ENCODE results near the gene FLYWCH1. TPM values are rescaled to one million over a fixed set of nuclear protein-coding genes. Genes with fewer than 3 reads are reported as not detected.

Gene FLYWCH1
- total RNA-seq, 2 donors from 2014 or later = 66.6 to 85.7 TPM

- Mint-ChIP-seq H3K4me3 (no peak overlapping the region), H3K9me3 (no peaks in the 10 kb centered on the region), H3K27ac (no peak overlapping the region), H3K27me3 (no peaks in the 10 kb centered on the region), H3K36me3 (no peaks in the 10 kb centered on the region), H3K4me1 (ENCODE audit: low read depth in 2 of 2) (no peaks in the 10 kb centered on the region)
- DNase-seq (ENCODE audit: low spot score) = no peak
- ATAC-seq = no peak
Observed at GRCh38 chr16:2990891-2991290, 79.2 kb downstream of the FLYWCH1 start.

GRCh38 chr16:2991566-2992261, 80.0 kb downstream of the FLYWCH1 start:
- ATAC-seq = no peak
- no peaks in the 10 kb centered on the region for H3K9me3 Mint-ChIP-seq

GRCh38 chr16:2992383-2993081, 80.8 kb downstream of the FLYWCH1 start:
- Mint-ChIP-seq H3K27ac (no peak overlapping the region), H3K9me3 (no peaks in the 10 kb centered on the region), H3K36me3 (no peaks in the 10 kb centered on the region), H3K4me1 (ENCODE audit: low read depth in 2 of 2) (no peaks in the 10 kb centered on the region), H3K27me3 (no peaks in the 10 kb centered on the region), H3K4me3 (no peak overlapping the region)
- DNase-seq (ENCODE audit: low spot score) (no peak), ATAC-seq (no peak)

More at GRCh38 chr16:2991566-2992261, 80.0 kb downstream of the FLYWCH1 start:
- no peaks in the 10 kb centered on the region for H3K36me3 Mint-ChIP-seq
- H3K27ac Mint-ChIP-seq = no peak overlapping the region
- H3K4me1 Mint-ChIP-seq (ENCODE audit: low read depth in 2 of 2) = no peaks in the 10 kb centered on the region
- no peaks in the 10 kb centered on the region for H3K27me3 Mint-ChIP-seq
- no peak for DNase-seq (ENCODE audit: low spot score)
- no peak overlapping the region for H3K4me3 Mint-ChIP-seq

- H3K36me3 Mint-ChIP-seq = no peaks in the 10 kb centered on the region
- no peak overlapping the region for H3K27ac Mint-ChIP-seq
- ATAC-seq (no peak), DNase-seq (ENCODE audit: low spot score) (no peak)
- no peak overlapping the region for H3K4me3 Mint-ChIP-seq
- H3K4me1 Mint-ChIP-seq (ENCODE audit: low read depth in 2 of 2) = no peaks in the 10 kb centered on the region
- H3K27me3 Mint-ChIP-seq = no peaks in the 10 kb centered on the region
- no peaks in the 10 kb centered on the region for H3K9me3 Mint-ChIP-seq
Observed at GRCh38 chr16:2996298-2996697, 84.6 kb downstream of the FLYWCH1 start.

GRCh38 chr16:2999929-3000328, 88.2 kb downstream of the FLYWCH1 start:
- H3K27ac Mint-ChIP-seq = no peak overlapping the region
- no peaks in the 10 kb centered on the region for H3K36me3 Mint-ChIP-seq
- H3K4me3 Mint-ChIP-seq = no peak overlapping the region
- no peaks in the 10 kb centered on the region for H3K9me3 Mint-ChIP-seq
- no peaks in the 10 kb centered on the region for H3K27me3 Mint-ChIP-seq
- H3K4me1 Mint-ChIP-seq (ENCODE audit: low read depth in 2 of 2) = peaks cover 3% of the 10 kb centered on the region in 2 donors
- DNase-seq (ENCODE audit: low spot score) (no peak), ATAC-seq (no peak)

- no peak for ATAC-seq
Observed at GRCh38 chr16:3000540-3000939, 88.8 kb downstream of the FLYWCH1 start.

More at GRCh38 chr16:3000540-3000939, 88.8 kb downstream of the FLYWCH1 start:
- H3K4me1 Mint-ChIP-seq (ENCODE audit: low read depth in 2 of 2) = peaks cover 4 to 5% of the 10 kb centered on the region in 2 donors
- no peak overlapping the region for H3K27ac Mint-ChIP-seq
- no peaks in the 10 kb centered on the region for H3K9me3 Mint-ChIP-seq
- no peak for DNase-seq (ENCODE audit: low spot score)
- no peak overlapping the region for H3K4me3 Mint-ChIP-seq
- H3K36me3 Mint-ChIP-seq = no peaks in the 10 kb centered on the region
- H3K27me3 Mint-ChIP-seq = no peaks in the 10 kb centered on the region

Other genes starting within 250 kb of the FLYWCH1 start
- gene KCTD5, start 229.4 kb upstream of the FLYWCH1 start, total RNA-seq = 10 to 100 TPM; 46.2 to 65.0 TPM
- 1 to 10 TPM; 1.1 to 1.4 TPM for gene PRSS27, start 191.7 kb upstream of the FLYWCH1 start, total RNA-seq
- gene SRRM2, start 159.3 kb upstream of the FLYWCH1 start, total RNA-seq = 1,000 to 10,000 TPM in 1 of 2 donors, 100 to 1,000 TPM in 1; 569 to 1,109 TPM
- gene ELOB, start 134.7 kb upstream of the FLYWCH1 start, total RNA-seq = 100 to 1,000 TPM; 196 to 201 TPM
- not detected for gene PRSS33, start 124.4 kb upstream of the FLYWCH1 start, total RNA-seq
- not detected for gene PRSS41, start 113.5 kb upstream of the FLYWCH1 start, total RNA-seq
- gene PRSS21, start 94.7 kb upstream of the FLYWCH1 start, total RNA-seq = 10 to 100 TPM in 1 of 2 donors, under 1 TPM in 1; 0.53 to 21.5 TPM
- 10 to 100 TPM in 1 of 2 donors, 1 to 10 TPM in 1; 3.8 to 22.1 TPM for gene ZG16B, start 81.6 kb upstream of the FLYWCH1 start, total RNA-seq
- under 1 TPM; 0.86 TPM for gene PRSS22, start 53.8 kb upstream of the FLYWCH1 start, total RNA-seq
- gene FLYWCH2, start 28.7 kb upstream of the FLYWCH1 start, total RNA-seq = 10 to 100 TPM; 21.5 to 24.7 TPM
- not detected for gene KREMEN2, start 52.3 kb downstream of the FLYWCH1 start, total RNA-seq
- 10 to 100 TPM; 19.7 to 39.1 TPM for gene PAQR4, start 57.4 kb downstream of the FLYWCH1 start, total RNA-seq
- gene PKMYT1, start 68.5 kb downstream of the FLYWCH1 start, total RNA-seq = 100 to 1,000 TPM in 1 of 2 donors, 10 to 100 TPM in 1; 76.4 to 251 TPM
- under 1 TPM in 1 of 2 donors, not detected in 1; 0.47 TPM for gene CLDN9, start 101.0 kb downstream of the FLYWCH1 start, total RNA-seq
- gene CLDN6, start 106.3 kb downstream of the FLYWCH1 start, total RNA-seq = not detected
- 1 to 10 TPM; 6.4 to 6.5 TPM for gene TNFRSF12A, start 108.4 kb downstream of the FLYWCH1 start, total RNA-seq
- gene HCFC1R1, start 112.0 kb downstream of the FLYWCH1 start, total RNA-seq = 10 to 100 TPM; 14.3 to 18.4 TPM
- gene THOC6, start 112.1 kb downstream of the FLYWCH1 start, total RNA-seq = 10 to 100 TPM; 33.6 to 58.8 TPM
- gene BICDL2, start 125.0 kb downstream of the FLYWCH1 start, total RNA-seq = under 1 TPM; 0.50 to 0.67 TPM
- gene MMP25, start 134.6 kb downstream of the FLYWCH1 start, total RNA-seq = 10 to 100 TPM; 54.3 to 66.6 TPM
- 1,000 to 10,000 TPM in 1 of 2 donors, 100 to 1,000 TPM in 1; 678 to 1,235 TPM for gene IL32, start 153.7 kb downstream of the FLYWCH1 start, total RNA-seq
- gene ZSCAN10, start 187.4 kb downstream of the FLYWCH1 start, total RNA-seq = under 1 TPM in 1 of 2 donors, not detected in 1; 0.22 TPM
- gene ZNF205, start 200.7 kb downstream of the FLYWCH1 start, total RNA-seq = not detected
- 10 to 100 TPM in 1 of 2 donors, 1 to 10 TPM in 1; 8.5 to 11.6 TPM for gene ZNF213, start 223.1 kb downstream of the FLYWCH1 start, total RNA-seq